ENCODE measurements around the gene SGK2.

DNA sequence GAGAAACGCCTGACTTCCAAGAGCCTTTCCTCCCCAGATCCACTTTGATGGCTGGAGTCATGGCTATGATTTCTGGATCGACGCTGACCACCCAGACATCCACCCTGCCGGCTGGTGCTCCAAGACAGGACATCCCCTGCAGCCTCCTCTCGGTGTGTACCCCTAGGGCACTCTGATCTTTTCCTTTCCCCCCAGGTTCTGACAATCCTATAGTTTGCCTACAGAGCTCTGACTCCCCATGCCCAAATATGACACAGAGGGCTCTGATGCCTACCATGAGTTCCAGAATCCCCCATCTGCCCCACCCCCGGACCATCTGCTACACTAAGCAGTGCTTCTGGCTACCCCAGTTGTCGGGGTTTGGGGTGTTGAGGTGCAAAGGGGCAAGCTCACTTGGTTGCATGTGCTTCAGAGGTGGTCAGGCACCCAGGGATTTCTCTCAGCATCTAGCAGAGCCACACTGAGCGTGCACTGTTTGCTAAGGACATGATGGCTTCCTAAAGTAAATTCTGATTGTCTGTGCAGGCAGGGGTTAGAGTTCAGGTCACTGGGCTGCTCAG is 24.0 kb upstream of the SGK2 start:
- TF ChIP-seq, protein P1, sequence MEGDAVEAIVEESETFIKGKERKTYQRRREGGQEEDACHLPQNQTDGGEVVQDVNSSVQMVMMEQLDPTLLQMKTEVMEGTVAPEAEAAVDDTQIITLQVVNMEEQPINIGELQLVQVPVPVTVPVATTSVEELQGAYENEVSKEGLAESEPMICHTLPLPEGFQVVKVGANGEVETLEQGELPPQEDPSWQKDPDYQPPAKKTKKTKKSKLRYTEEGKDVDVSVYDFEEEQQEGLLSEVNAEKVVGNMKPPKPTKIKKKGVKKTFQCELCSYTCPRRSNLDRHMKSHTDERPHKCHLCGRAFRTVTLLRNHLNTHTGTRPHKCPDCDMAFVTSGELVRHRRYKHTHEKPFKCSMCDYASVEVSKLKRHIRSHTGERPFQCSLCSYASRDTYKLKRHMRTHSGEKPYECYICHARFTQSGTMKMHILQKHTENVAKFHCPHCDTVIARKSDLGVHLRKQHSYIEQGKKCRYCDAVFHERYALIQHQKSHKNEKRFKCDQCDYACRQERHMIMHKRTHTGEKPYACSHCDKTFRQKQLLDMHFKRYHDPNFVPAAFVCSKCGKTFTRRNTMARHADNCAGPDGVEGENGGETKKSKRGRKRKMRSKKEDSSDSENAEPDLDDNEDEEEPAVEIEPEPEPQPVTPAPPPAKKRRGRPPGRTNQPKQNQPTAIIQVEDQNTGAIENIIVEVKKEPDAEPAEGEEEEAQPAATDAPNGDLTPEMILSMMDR (IDR thresholded peaks at IDR 0.05; ENCODE audit: low read depth, low read length, poor library complexity, severe bottlenecking), result no peak
- TF ChIP-seq EZH2phosphoT487 (IDR thresholded peaks at IDR 0.05; ENCODE audit: borderline replicate concordance, low read length), result no peak

Measured in DOHH2 (cell line).